GM12801 (cell line): ENCODE measurements around the gene TTLL9.

Experiments used
- TF ChIP-seq, protein P1 (sequence below): IDR thresholded peaks from one replicate; pipeline ENCODE4 v1.5.1; 2011; ENCODE audit warnings: control low read depth; ENCODE audit not compliant: insufficient read length; ENCODE audit errors: extremely low read depth

The TTLL9 gene

DNA sequence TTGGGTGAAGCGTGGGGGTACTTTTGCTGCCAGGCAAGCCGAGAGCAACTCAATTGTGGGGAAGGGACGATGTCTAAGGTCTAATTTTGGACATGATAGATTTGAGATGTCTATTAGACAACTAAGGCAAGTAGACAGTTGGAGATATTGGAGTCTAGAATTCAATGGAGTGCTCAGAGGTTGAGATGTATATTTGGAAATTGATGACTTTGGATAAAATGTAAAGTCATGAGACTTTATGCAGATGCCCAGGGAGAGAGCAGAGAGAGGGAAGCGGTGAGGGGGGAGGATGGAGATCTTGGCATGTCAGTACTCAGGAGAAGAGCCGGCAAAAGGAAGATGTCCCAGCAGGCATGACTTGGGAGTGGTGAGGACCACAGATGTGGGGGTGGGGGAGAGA lies 44.4 kb upstream of the TTLL9 start:
- TF ChIP-seq, protein P1, sequence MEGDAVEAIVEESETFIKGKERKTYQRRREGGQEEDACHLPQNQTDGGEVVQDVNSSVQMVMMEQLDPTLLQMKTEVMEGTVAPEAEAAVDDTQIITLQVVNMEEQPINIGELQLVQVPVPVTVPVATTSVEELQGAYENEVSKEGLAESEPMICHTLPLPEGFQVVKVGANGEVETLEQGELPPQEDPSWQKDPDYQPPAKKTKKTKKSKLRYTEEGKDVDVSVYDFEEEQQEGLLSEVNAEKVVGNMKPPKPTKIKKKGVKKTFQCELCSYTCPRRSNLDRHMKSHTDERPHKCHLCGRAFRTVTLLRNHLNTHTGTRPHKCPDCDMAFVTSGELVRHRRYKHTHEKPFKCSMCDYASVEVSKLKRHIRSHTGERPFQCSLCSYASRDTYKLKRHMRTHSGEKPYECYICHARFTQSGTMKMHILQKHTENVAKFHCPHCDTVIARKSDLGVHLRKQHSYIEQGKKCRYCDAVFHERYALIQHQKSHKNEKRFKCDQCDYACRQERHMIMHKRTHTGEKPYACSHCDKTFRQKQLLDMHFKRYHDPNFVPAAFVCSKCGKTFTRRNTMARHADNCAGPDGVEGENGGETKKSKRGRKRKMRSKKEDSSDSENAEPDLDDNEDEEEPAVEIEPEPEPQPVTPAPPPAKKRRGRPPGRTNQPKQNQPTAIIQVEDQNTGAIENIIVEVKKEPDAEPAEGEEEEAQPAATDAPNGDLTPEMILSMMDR: no peak

DNA sequence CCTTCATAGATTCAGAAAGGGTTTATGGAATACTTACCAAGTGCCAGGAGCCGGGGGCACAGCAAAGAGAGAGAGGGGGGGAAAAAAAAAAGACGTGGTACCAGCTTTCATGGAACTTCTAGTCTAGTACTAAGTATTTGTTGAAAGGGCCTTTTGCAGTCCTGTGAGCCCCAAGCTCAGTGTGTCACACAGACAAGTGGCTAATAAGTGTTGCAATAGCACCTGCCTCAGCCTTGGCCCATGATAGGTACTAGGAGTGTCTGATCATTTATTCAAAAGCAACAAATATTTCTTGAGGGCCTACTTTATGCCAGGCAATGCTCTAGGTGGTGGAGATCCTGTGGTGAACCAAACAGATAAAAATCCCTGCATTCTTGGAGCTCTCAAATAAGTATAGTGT lies 43.4 kb upstream of the TTLL9 start:
- TF ChIP-seq, protein P1: no peak

GRCh38 chr20:31829731-31830130 lies 40.7 kb upstream of the TTLL9 start:
- TF ChIP-seq, protein P1: no peak

DNA sequence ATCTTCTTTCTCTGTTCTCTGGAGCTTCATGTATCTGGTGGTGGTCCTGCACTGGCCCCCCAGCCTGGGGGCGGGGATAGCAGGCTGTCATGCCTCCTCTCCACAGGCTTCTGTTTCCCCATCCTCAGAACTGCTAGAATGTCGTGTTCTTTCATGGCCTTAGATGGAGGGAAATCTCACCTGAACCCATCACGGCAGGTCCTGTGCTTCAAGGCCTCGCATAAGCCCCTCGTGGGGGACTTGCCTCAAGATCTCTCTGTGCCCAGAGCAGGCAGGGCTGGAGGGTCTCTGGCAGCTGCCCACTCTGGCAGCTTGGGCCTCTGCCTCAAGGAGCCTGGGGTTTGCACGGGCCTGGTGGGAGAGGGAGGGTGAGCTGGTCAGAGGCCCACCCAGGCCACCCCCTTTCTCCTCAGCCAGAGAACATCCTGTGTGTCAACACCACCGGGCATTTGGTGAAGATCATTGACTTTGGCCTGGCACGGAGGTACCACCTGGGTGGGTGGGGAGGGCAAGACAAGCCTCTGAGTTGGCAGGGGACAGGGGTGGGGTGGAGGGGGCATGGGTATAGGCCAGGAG lies 39.9 kb upstream of the TTLL9 start:
- TF ChIP-seq, protein P1: no peak

DNA sequence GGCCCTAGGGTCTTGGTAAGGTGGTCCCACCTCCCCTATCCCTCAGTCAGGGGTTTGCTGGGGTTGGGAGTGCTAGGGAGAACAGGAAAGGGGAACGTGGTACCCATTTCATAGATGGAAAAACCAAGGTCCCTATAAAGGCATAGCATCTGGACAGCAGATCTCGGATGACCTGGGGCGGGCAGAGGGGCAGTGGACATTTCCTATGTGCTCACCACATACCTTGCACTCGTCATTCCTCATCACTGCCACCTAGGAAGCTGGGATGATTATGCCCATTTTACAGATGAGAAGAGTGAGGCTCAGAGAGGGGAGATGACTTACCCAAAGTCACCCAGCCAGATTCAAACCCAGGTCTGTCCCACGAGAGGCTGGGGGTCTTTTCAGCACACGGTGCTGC lies 39.2 kb upstream of the TTLL9 start:
- TF ChIP-seq, protein P1: no peak

DNA sequence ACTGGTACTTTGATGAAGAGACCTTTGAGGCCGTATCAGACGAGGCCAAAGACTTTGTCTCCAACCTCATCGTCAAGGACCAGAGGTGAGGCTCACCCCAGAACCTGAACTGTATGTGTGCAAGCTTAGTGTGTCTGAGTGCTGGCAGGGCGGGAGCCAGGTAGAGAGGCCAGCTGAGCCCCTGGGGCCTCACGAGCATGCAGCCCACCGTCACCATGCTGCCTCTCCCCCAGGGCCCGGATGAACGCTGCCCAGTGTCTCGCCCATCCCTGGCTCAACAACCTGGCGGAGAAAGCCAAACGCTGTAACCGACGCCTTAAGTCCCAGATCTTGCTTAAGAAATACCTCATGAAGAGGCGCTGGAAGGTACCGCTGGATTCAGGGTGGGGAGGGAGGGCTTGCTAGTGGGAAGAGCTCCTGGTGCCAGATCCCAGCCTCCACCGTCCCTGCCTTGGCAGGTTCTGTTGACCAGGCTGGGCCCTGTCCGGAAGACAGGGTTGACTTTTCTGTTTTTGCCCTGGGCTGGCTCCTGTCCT lies 38.6 kb upstream of the TTLL9 start:
- TF ChIP-seq, protein P1: no peak

DNA sequence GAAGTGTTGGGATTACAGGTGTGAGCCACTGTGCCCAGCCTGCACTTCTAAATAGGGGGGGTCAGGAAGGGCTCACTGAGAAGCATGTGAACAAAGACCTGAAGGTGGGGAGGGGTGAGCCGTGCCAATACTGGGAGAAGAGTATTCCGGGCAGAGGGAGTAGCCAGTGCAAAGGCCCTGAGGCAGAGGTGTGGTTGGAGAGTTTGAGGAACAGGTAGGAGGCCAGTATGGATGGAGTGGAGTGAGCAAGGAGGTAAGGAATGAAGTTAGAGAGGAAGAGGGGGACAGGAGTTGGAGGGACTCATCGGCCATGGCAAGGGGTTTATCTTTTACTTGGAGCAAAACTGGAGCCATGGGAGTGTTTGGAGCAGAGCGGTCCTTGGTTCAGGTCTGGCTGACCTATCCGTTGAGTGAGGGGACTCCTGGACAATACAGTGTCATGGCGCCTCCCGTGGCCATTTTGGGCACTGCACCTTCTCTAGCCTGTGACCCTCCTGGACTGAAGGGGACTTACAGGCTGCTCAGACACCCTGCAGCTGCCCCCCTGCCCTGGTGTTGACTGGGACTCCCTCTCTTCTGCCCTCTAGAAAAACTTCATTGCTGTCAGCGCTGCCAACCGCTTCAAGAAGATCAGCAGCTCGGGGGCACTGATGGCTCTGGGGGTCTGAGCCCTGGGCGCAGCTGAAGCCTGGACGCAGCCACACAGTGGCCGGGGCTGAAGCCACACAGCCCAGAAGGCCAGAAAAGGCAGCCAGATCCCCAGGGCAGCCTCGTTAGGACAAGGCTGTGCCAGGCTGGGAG lies 37.1 kb upstream of the TTLL9 start:
- TF ChIP-seq, protein P1: no peak
